Measurements from ENCODE around the gene TSC22D1.

- TF ChIP-seq CTCF (IDR thresholded peaks at IDR 0.05; ENCODE audit: low read depth, low read length, missing input control) (no peak), YY1 (IDR thresholded peaks at IDR 0.05) (no peak)
Observed at GRCh38 chr13:44431150-44431549, 145.0 kb downstream of the TSC22D1 start.
